ENCODE measurements around the gene NRP1.
"Not testable (repeated sequence)": the region's sequence is repeated elsewhere in the genome, so short reads cannot be mapped to it uniquely, and the experiment has no call there.

The NRP1 gene

GRCh38 chr10:33231621-33232350 is 102.7 kb downstream of the NRP1 start:
- H3K4me3 ChIP-seq (ENCODE audit: low read length), result no peak overlapping the region
- no peak for TF ChIP-seq ZNF274 (IDR thresholded peaks at IDR 0.05; ENCODE audit: low read depth, low read length)

GRCh38 chr10:33229949-33230267 is 104.6 kb downstream of the NRP1 start:
- no peak overlapping the region for H3K4me3 ChIP-seq (ENCODE audit: low read length)
- TF ChIP-seq ZNF274 (IDR thresholded peaks at IDR 0.05; ENCODE audit: low read depth, low read length), result no peak

GRCh38 chr10:33229252-33229948 is 105.1 kb downstream of the NRP1 start:
- H3K4me3 ChIP-seq (ENCODE audit: low read length), result no peak overlapping the region

GRCh38 chr10:33228426-33228825 is 106.0 kb downstream of the NRP1 start:
- no peak for TF ChIP-seq ZNF274 (IDR thresholded peaks at IDR 0.05; ENCODE audit: low read depth, low read length)
- H3K4me3 ChIP-seq (ENCODE audit: low read length), result no peak overlapping the region

More at GRCh38 chr10:33229252-33229948, 105.1 kb downstream of the NRP1 start:
- TF ChIP-seq ZNF274 (IDR thresholded peaks at IDR 0.05; ENCODE audit: low read depth, low read length), result no peak

- TF ChIP-seq ZNF274 (IDR thresholded peaks at IDR 0.05; ENCODE audit: low read depth, low read length), result no peak
- H3K4me3 ChIP-seq (ENCODE audit: low read length), result no peak overlapping the region
Observed at GRCh38 chr10:33227489-33227888, 107.0 kb downstream of the NRP1 start.

GRCh38 chr10:33224251-33224965 is 110.1 kb downstream of the NRP1 start:
- H3K4me3 ChIP-seq (ENCODE audit: low read length), result no peak overlapping the region
- no peak for TF ChIP-seq ZNF274 (IDR thresholded peaks at IDR 0.05; ENCODE audit: low read depth, low read length)

GRCh38 chr10:33223326-33224000 is 111.0 kb downstream of the NRP1 start:
- H3K4me3 ChIP-seq (ENCODE audit: low read length), result no peak overlapping the region
- no peak for TF ChIP-seq ZNF274 (IDR thresholded peaks at IDR 0.05; ENCODE audit: low read depth, low read length)

GRCh38 chr10:33222304-33222703 is 112.2 kb downstream of the NRP1 start:
- not testable (repeated sequence) for H3K4me3 ChIP-seq (ENCODE audit: low read length)

- TF ChIP-seq ZNF274 (IDR thresholded peaks at IDR 0.05; ENCODE audit: low read depth, low read length), result no peak
- no peak overlapping the region for H3K4me3 ChIP-seq (ENCODE audit: low read length)
Observed at GRCh38 chr10:33217854-33218253, 116.6 kb downstream of the NRP1 start.

- TF ChIP-seq ZNF274 (IDR thresholded peaks at IDR 0.05; ENCODE audit: low read depth, low read length), result no peak
- H3K4me3 ChIP-seq (ENCODE audit: low read length), result no peak overlapping the region
Observed at GRCh38 chr10:33216661-33217427, 117.6 kb downstream of the NRP1 start.

- no peak overlapping the region for H3K4me3 ChIP-seq (ENCODE audit: low read length)
Observed at GRCh38 chr10:33215635-33216034, 118.8 kb downstream of the NRP1 start.

GRCh38 chr10:33215154-33215553 is 119.3 kb downstream of the NRP1 start:
- H3K4me3 ChIP-seq (ENCODE audit: low read length), result no peak overlapping the region
- TF ChIP-seq ZNF274 (IDR thresholded peaks at IDR 0.05; ENCODE audit: low read depth, low read length), result no peak

More at GRCh38 chr10:33215635-33216034, 118.8 kb downstream of the NRP1 start:
- no peak for TF ChIP-seq ZNF274 (IDR thresholded peaks at IDR 0.05; ENCODE audit: low read depth, low read length)

- TF ChIP-seq ZNF274 (IDR thresholded peaks at IDR 0.05; ENCODE audit: low read depth, low read length), result no peak
Observed at GRCh38 chr10:33214174-33214573, 120.3 kb downstream of the NRP1 start.

More at GRCh38 chr10:33214174-33214573, 120.3 kb downstream of the NRP1 start:
- H3K4me3 ChIP-seq (ENCODE audit: low read length), result no peak overlapping the region

All from GM08714 (cell line).